Mesenteric fat pad (tissue), 1 donor: ENCODE results near the gene SMAD6. TPM values are rescaled to one million over a fixed set of nuclear protein-coding genes. Genes with fewer than 3 reads are reported as not detected.

Experiments
- DNase-seq: peaks from one replicate; pipeline ENCODE4 v3.0.0-alpha.2; 2020; ENCODE audit warnings: low spot score
- total RNA-seq: library from RNA; stranded (reverse); fragmentation: NEBNext Ultra II Directional; extraction: Animal tissue kit (Norgen Biotek cat#: 25700); gene quantifications from one replicate; pipeline ENCODE4 v1.2.1, GENCODE V29; 2021
- donor health status: DM: yes; HTN: yes; CAD: no.

SMAD6 gene
- total RNA-seq, 1 donor from 2014 or later, result 32.2 TPM

- DNase-seq, result no peak
Measured at GRCh38 chr15:66703540-66703941, 1.5 kb downstream of the SMAD6 start.

- DNase-seq, result no peak
Measured at GRCh38 chr15:66704019-66704802, 2.2 kb downstream of the SMAD6 start.

DNA sequence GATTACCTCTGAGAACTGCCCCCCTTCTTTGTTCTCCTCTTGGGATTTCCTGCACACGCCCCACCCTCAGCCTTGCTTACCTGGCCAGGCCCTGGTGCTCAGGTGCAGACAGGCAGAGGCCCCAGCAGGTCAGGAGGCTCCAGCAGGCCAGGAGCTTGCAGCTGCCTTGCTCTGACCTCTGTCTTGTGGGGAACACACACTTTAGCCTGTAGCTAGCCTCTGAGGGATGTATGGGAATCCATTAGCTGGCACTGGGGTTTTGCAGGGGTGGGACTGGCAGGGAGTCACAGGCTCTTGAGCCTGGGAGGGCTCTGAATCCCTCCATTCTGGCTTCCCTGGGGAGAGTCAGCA, 2.7 kb downstream of the SMAD6 start:
- DNase-seq, result no peak

GRCh38 chr15:66705277-66706146, 3.5 kb downstream of the SMAD6 start:
- no peak for DNase-seq

- DNase-seq, result no peak
Measured at GRCh38 chr15:66706225-66706732, 4.2 kb downstream of the SMAD6 start.

DNA sequence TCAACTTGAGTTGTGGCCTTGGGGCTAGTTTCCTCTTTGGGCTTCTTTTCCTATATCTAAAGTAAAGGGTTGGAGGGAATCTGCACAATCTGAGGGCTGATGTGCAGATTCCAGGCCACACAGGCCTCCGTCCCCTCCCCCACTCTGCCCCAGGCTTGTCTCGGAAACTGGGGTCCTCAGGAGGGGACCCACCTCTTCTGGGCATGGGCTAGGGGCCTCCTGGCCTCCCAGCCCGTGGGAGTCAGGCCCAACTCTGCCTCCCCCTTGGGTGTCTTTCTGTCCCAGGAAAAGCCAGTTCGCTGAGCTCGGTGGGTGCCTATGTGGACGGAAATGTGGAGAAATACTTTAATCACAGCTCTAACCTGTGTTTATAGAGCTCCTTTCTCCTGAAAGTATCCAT, 4.8 kb downstream of the SMAD6 start:
- DNase-seq, result no peak

DNA sequence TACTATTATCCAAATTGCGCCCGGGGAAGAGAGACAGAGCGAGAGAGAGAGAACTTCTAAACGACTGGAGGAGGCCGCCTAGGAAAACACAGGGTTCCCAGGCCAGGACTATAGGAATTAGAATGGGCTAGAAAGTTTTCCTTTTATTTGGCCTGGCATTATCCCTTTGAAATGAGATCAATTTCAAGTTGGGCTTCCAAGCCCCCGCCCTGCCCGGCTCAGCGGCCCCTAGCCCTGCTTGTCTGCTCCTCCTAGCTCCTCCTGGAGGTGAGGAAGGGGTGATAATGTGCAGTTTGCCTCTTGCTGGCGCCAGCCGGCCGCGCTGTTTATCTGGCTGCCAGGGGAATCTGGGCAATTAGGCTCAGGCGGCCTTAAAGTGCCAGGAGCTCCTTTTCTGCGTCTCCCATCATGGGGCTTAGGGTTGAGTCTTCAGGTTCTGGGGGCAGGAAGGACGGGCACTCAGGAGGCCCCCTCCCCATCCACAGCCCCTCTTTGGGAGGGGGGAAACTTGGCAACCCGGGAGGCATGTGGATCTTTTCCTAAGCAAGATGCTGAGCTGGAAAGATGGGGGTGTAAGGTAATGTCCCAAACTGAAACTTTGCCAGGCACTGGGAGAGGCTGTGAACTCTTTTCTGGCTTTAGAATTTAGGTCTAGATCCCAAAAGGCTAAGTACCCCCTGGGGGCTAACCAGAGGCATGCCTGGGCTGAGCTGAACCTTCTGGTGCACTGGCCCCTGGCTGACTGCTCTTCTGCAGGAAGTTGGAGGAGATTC, 5.5 kb downstream of the SMAD6 start:
- no peak for DNase-seq

DNA sequence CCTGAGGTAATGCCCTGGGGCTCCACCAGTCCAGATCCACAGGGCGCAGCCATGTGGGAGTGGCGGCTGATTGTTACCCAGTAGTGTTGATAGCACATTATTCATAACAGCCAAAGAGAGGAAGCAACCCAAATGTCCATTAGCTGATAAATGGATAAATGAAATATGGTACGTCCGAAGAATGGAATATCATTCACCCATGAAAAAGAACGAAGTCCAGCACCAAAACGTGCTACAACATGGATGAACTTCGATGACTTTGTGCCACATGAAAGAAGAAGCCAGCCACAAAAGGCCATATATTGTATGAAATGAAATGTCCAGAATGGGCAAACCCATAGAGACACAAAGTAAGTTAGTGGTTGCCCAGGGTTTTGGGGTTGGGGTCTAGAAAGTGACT, 6.4 kb downstream of the SMAD6 start:
- no peak for DNase-seq

GRCh38 chr15:66709884-66710283, 7.8 kb downstream of the SMAD6 start:
- DNase-seq, result no peak

GRCh38 chr15:66711260-66711659, 9.2 kb downstream of the SMAD6 start:
- no peak for DNase-seq

DNA sequence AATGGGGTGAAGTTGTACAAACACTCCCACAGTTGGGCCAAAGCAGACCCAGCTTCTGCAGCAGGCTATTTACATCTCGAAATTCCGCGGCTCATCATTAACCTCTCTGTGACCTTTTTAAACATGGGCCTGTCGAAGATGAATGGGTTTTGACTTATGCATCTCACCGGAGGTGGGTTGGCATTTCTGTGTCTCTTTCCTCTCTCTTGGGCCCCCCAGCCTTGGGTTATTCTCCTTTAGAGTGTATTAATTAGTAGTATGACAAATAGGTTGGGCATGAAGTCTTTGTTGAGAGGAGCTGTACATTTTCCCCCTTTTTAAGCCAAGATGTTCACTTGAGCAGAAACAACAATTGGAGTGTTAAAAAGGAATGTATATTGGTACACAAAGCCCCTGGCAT, 9.8 kb downstream of the SMAD6 start:
- no peak for DNase-seq

DNA sequence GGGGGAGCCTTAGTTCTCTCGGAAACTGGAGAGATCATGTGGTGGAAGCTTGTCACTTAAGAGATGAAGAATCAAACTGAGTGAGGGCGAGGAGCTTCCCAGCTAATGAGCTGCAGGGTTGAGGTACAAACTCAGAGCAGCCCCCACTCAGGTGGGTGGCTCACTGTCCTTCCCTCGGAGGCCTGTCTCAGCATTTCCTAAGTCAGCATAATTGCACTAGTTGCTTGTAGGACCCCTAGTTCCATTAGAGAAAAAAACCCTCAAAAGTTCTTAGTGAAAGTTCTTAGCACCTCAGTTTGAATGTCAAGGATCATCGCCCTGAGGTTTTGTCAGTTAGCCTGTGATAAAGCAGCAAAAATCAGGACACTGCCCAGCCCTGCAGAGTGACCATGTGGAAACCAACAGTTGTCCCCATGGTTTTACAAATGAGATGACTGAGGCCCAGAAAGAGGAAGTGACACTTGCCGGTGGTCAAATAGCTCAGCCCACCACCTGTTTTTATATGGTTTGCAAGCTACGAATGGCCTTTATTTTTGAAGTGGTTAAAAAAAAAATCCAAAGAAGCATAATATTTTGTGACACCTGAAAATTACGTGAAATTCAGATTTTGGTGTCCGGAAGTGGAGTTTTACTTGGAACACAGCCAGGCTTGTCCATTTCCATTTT, 11.9 kb downstream of the SMAD6 start:
- DNase-seq, result no peak

- no peak for DNase-seq
Measured at GRCh38 chr15:66714543-66714981, 12.5 kb downstream of the SMAD6 start.

GRCh38 chr15:66715181-66715624, 13.2 kb downstream of the SMAD6 start:
- DNase-seq, result no peak

DNA sequence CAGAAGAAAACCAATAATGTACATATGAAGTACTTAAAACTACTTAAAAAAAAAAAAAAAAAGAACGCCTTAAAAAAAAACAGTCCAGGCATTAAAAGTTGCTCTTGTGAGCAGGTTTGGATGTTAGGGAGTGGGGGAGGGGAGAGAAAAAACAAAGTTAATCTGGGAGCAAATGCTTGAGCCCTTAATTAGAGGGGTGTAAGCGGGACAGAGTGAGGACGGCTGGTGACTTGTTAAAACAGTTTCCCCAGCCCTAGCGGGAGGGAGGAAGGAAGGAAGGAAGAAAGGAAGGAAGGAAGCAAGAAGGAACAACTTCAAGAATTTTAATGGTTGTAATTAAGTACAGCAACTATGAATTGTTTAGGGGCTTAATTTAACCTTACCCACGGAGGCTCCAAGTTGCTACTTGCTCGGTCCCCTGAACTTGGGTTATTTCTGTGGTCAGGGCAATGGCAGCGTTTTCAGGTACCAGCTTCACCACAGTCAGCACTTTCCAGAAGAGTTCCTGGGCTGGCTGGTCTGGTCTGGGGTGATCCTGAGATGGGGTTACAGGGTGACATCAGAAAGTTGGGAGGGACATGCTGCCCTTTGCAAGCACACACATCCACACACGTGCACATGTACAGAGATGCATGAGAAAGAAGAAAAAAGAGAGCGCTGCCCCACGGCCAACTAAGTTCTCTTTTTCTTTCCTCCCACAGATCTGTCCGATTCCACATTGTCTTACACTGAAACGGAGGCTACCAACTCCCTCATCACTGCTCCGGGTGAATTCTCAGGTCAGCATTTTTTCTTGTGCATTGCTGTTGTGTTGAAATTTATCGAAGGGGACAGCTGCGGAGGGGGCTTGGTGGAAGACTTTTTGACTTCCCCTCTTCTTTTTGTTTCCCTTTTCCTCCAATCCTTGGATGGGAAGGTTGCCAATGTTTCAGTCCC, 14.0 kb downstream of the SMAD6 start:
- DNase-seq, result no peak

DNA sequence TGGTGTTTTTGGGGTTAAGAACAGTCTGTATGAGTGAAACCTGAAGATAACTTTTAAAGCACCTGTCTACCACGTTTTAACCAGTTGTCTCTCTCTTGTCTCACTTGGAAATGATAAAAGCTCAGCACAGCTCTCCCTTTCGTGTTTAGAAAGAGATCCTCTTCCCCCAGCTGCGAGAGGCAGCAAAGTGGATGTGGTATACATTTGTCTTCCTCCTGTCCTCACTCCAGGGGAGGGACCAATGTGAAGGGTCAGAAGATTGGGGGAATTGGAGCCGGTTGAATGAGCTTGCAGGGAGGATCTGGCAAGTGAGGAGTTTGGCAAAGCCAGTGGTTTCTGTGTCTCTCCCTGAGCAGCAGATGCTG, 14.6 kb downstream of the SMAD6 start:
- DNase-seq, result no peak

DNA sequence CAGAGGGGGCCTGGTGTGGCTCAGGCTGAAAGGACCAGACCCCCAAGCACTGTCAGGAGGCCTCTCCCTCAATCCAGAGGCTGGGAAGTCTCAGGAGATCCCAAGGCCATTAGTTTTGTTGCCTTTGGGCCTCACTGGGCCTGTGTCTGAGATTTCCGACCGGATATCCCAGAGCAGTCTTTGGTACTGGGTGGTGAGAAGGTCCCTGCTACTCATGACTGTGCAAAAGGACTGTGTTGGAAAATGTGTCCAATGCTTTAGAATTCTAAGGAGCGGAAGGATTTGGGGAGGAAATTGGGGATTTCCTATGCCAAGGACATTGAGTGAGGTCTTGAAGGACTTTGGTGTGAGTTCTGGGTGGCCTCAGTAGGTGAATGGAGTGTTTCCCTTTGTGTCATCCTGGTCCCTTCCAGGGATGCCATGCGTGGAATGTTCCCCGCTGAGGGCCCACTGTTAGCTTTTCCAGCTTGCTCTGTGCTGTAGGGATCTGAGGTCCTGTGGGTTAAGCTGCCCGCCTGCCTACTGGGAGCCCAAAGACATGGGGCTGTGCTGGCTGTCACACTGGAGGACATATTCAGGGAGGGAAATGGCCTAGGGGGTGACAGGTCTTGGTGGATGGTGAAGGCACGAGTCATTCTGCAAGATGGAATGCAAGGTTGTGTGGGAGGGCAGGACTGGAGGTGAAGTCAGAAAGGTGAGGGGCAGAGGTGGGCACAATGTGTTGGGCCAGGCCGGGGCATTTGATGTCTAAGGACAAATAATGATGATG, 16.4 kb downstream of the SMAD6 start:
- no peak for DNase-seq

GRCh38 chr15:66719471-66719870, 17.4 kb downstream of the SMAD6 start:
- no peak for DNase-seq
